Measurements from ENCODE around the gene ZNF441. TPM values are rescaled to one million over a fixed set of nuclear protein-coding genes. Genes with fewer than 3 reads are reported as not detected.

ZNF441 gene
- total and polyA plus RNA-seq, 2 of the 13 experiments (the other 11 are each of a cell fraction or from before 2014, with no cell fraction given), result 2.8 to 10.0 TPM

- TF ChIP-seq NCOA2 (CRISPR knock-in tag; IDR thresholded peaks at IDR 0.05), result no peak
- TF ChIP-seq HDAC1 (CRISPR knock-in tag; IDR thresholded peaks at IDR 0.05), result peak; percentile 64; the same call in 1 of the 2 replicates
- TF ChIP-seq ZNF737 (CRISPR knock-in tag; IDR thresholded peaks at IDR 0.05; ENCODE audit: borderline replicate concordance), result no peak
- TF ChIP-seq ZNF317 (CRISPR knock-in tag; IDR thresholded peaks at IDR 0.05), result no peak
- TF ChIP-seq GABPB1 (CRISPR knock-in tag; IDR thresholded peaks at IDR 0.05), result peak; percentile 57
- no peak for TF ChIP-seq MIER3 (CRISPR knock-in tag; IDR thresholded peaks at IDR 0.05; ENCODE audit: borderline replicate concordance)
- TF ChIP-seq KLF9 (CRISPR knock-in tag; IDR thresholded peaks at IDR 0.05; ENCODE audit: low read depth), result no peak
- no peak for TF ChIP-seq CHCHD3 (CRISPR knock-in tag; IDR thresholded peaks at IDR 0.05)
- peak; percentile 6; the same call in 1 of the 2 replicates for TF ChIP-seq ZSCAN12 (CRISPR knock-in tag; IDR thresholded peaks at IDR 0.05)
- no peak; the same call in 1 of the 2 replicates for TF ChIP-seq ZSCAN31 (CRISPR knock-in tag; IDR thresholded peaks at IDR 0.05; ENCODE audit: low read depth)
- no peak for TF ChIP-seq GLMP (CRISPR knock-in tag; IDR thresholded peaks at IDR 0.05; ENCODE audit: borderline replicate concordance)
- TF ChIP-seq SNAPC4 (CRISPR knock-in tag; IDR thresholded peaks at IDR 0.05), result no peak
- TF ChIP-seq GMEB2 (CRISPR knock-in tag; IDR thresholded peaks at IDR 0.05; ENCODE audit: low read depth), result no peak
- no peak for TF ChIP-seq DPF2 (CRISPR knock-in tag; IDR thresholded peaks at IDR 0.05; ENCODE audit: borderline replicate concordance, low read depth)
- TF ChIP-seq KDM5A (IDR thresholded peaks at IDR 0.05; ENCODE audit: borderline replicate concordance, low read length), result peak; percentile 33; the same call in 1 of the 2 replicates
- TF ChIP-seq NONO (IDR thresholded peaks at IDR 0.05), result no peak
- 0 out of 2 replicates have a peak, but pooled peaks have one; percentile 48 for TF ChIP-seq NONO (CRISPR knock-in tag; conservative IDR thresholded peaks at IDR 0.05)
- TF ChIP-seq RBAK (CRISPR knock-in tag; IDR thresholded peaks at IDR 0.05), result no peak
- TF ChIP-seq MTERF4 (CRISPR knock-in tag; IDR thresholded peaks at IDR 0.05), result peak; percentile 67; the same call in 1 of the 2 replicates
- TF ChIP-seq ZKSCAN8 (CRISPR knock-in tag; IDR thresholded peaks at IDR 0.05; ENCODE audit: borderline replicate concordance), result no peak
- TF ChIP-seq JDP2 (CRISPR knock-in tag; IDR thresholded peaks at IDR 0.05; ENCODE audit: borderline replicate concordance), result no peak
These were observed 31.9 kb downstream of the ZNF441 start, which contains the start of gene ZNF491 (continued) for GRCh38 chr19:11798391-11799330.

Data from HepG2 (cell line).